K562 (cell line): ENCODE data around the gene MEX3D. TPM values are rescaled to one million over a fixed set of nuclear protein-coding genes. Genes with fewer than 3 reads are reported as not detected.
A peak's percentile ranks its signal among the peaks of the same experiment; 100 is the strongest.

Source experiments
- ATF7 ChIP-seq: fragments of 450-650 bp; IDR thresholded peaks from 2 replicates; pipeline ENCODE4 v1.7.1; 2014; ENCODE audit warnings: mild to moderate bottlenecking, moderate library complexity
- C11orf30 ChIP-seq: fragments of 450-650 bp; IDR thresholded peaks from 2 replicates; pipeline ENCODE4 v1.6.1; 2016; ENCODE audit warnings: low read depth, mild to moderate bottlenecking
- CCAR2 ChIP-seq: fragments of 200-400 bp; formaldehyde crosslinking; IDR thresholded peaks from 2 replicates; pipeline ENCODE4 v1.6.1; 2017; ENCODE audit warnings: mild to moderate bottlenecking, low read depth, low read length
- CCNT2 ChIP-seq: IDR thresholded peaks from 2 replicates; pipeline ENCODE4 v1.6.1; 2011; ENCODE audit warnings: borderline replicate concordance, low read depth, mild to moderate bottlenecking, moderate library complexity, mixed read lengths, low read length; ENCODE audit not compliant: insufficient read length; ENCODE audit errors: extremely low read depth
- JUNB ChIP-seq: fragments of 450-650 bp; formaldehyde crosslinking; conservative IDR thresholded peaks from 2 replicates; pipeline ENCODE4 v1.4.0; 2020; ENCODE audit warnings: mild to moderate bottlenecking
- MGA ChIP-seq: fragments of 450-650 bp; IDR thresholded peaks from 2 replicates; pipeline ENCODE4 v1.6.1; 2016; ENCODE audit warnings: mild to moderate bottlenecking, moderate library complexity
- NELFE ChIP-seq: IDR thresholded peaks from 2 replicates; pipeline ENCODE4 v1.6.1; 2011; ENCODE audit warnings: mild to moderate bottlenecking; ENCODE audit not compliant: insufficient read depth, insufficient read length
- SMARCB1 ChIP-seq: IDR thresholded peaks from 2 replicates; pipeline ENCODE4 v1.6.1; 2011; ENCODE audit warnings: improper control_type of control experiment, low read depth; ENCODE audit not compliant: insufficient read length
- SREBF1 ChIP-seq: fragments of 150-350 bp; IDR thresholded peaks from 2 replicates; pipeline ENCODE4 v1.6.1; 2014; ENCODE audit warnings: antibody characterized with exemption, low read depth, low read length, borderline replicate concordance
- TCFL5 ChIP-seq: fragments of 250-450 bp; sonication (Bioruptor Pico); conservative IDR thresholded peaks from 2 replicates; pipeline ENCODE4 v1.6.1; 2021; ENCODE audit warnings: mild to moderate bottlenecking, moderate library complexity, matching md5 sums
- ZBTB17 ChIP-seq: fragments of 450-650 bp; formaldehyde crosslinking; IDR thresholded peaks from 2 replicates; pipeline ENCODE4 v1.4.0; 2020; ENCODE audit warnings: mild to moderate bottlenecking
- ZBTB7A ChIP-seq: IDR thresholded peaks from 2 replicates; pipeline ENCODE4 v1.6.1; 2011; ENCODE audit warnings: low read depth, mild to moderate bottlenecking, low read length, moderate library complexity, borderline replicate concordance; ENCODE audit not compliant: control insufficient read depth
- ZBTB8A ChIP-seq: fragments of 450-650 bp; IDR thresholded peaks from 2 replicates; pipeline ENCODE4 v1.6.1; 2018; ENCODE audit warnings: mild to moderate bottlenecking, moderate library complexity; ENCODE audit not compliant: partially characterized antibody
- ZNF551 ChIP-seq: fragments of 250-450 bp; sonication (Bioruptor Pico); IDR thresholded peaks from 2 replicates; pipeline ENCODE4 v1.5.0; 2021; ENCODE audit warnings: mild to moderate bottlenecking, moderate library complexity
- ZSCAN32 ChIP-seq: fragments of 450-650 bp; formaldehyde crosslinking; IDR thresholded peaks from 2 replicates; pipeline ENCODE4 v1.4.0; 2020; ENCODE audit warnings: mild to moderate bottlenecking, moderate library complexity
- polyA plus RNA-seq, 8 experiments: library from polyadenylated mRNA; depleted of rRNA in 4 of 8; stranded (reverse) in 5 of 8; unstranded in 3 of 8; fragments of >200 nt; fragmentation: Nextera tagmentation in 2 of 8; fragmentation: Illumina TruSeq in 1 of 8; extraction: Ambion mirVana in 2 of 8; extraction: Trizol in 1 of 8; gene quantifications; 2 replicates each; pipeline versions ENCODE4 v1.2.1 to v1.2.3, GENCODE V29; 2011 to 2014; ENCODE audit warnings: inconsistent platforms in 1 of 8, missing spikeins in 1 of 8
- total RNA-seq, 7 experiments: library from RNA; depleted of rRNA in 6 of 7; stranded (reverse); fragments of >200 nt in 6 of 7; fragmentation: Illumina TruSeq in 2 of 7; extraction: Trizol in 2 of 7; gene quantifications; 2 replicates each; pipeline versions ENCODE4 v1.2.1 to v1.2.3, GENCODE V29; 2011 to 2021; ENCODE audit warnings: low replicate concordance in 1 of 7

The MEX3D gene
- total and polyA plus RNA-seq, 9 of the 15 experiments (the other 6 are each of a cell fraction or from before 2014, with no cell fraction given), result 1.7 to 39.3 (median 5.7) TPM

GRCh38 chr19:1605236-1606137 lies 37.4 kb upstream of the MEX3D start, which contains the start of gene UQCR11 (continued):
- TF ChIP-seq TCFL5, result no peak
- TF ChIP-seq C11orf30, result no peak; the same call in 1 of the 2 replicates
- no peak for TF ChIP-seq CCAR2
- no peak for TF ChIP-seq NELFE
- TF ChIP-seq ATF7, result peak; percentile 54; the same call in 1 of the 2 replicates
- TF ChIP-seq SREBF1, result no peak
- 0 out of 2 replicates have a peak, but pooled peaks have one; percentile 42 for TF ChIP-seq ZBTB17 (CRISPR knock-in tag)
- no peak for TF ChIP-seq SMARCB1
- TF ChIP-seq ZSCAN32, result no peak
- TF ChIP-seq ZNF551 (CRISPR knock-in tag), result no peak
- no peak for TF ChIP-seq JUNB
- TF ChIP-seq ZBTB7A, result no peak
- no peak for TF ChIP-seq ZBTB8A
- peak; percentile 51 for TF ChIP-seq CCNT2
- peak; percentile 51; the same call in 1 of the 2 replicates for TF ChIP-seq MGA
